Measurements from ENCODE around the gene SLC22A12.
"Not testable (repeated sequence)": the region's sequence is repeated elsewhere in the genome, so short reads cannot be mapped to it uniquely, and the experiment has no call there.

Gene SLC22A12

GRCh38 chr11:64560941-64561340, 30.1 kb upstream of the SLC22A12 start:
- H3K4me3 ChIP-seq (ENCODE audit: low read depth, low read length) = no peak overlapping the region
- no peaks in the 10 kb centered on the region for H3K9me3 ChIP-seq (ENCODE audit: severe bottlenecking)
- H3K27ac ChIP-seq = no peak overlapping the region
- TF ChIP-seq, protein P1, sequence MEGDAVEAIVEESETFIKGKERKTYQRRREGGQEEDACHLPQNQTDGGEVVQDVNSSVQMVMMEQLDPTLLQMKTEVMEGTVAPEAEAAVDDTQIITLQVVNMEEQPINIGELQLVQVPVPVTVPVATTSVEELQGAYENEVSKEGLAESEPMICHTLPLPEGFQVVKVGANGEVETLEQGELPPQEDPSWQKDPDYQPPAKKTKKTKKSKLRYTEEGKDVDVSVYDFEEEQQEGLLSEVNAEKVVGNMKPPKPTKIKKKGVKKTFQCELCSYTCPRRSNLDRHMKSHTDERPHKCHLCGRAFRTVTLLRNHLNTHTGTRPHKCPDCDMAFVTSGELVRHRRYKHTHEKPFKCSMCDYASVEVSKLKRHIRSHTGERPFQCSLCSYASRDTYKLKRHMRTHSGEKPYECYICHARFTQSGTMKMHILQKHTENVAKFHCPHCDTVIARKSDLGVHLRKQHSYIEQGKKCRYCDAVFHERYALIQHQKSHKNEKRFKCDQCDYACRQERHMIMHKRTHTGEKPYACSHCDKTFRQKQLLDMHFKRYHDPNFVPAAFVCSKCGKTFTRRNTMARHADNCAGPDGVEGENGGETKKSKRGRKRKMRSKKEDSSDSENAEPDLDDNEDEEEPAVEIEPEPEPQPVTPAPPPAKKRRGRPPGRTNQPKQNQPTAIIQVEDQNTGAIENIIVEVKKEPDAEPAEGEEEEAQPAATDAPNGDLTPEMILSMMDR (IDR thresholded peaks at IDR 0.05; ENCODE audit: low read depth, low read length) = no peak
- no peaks in the 10 kb centered on the region for H3K27me3 ChIP-seq (ENCODE audit: insufficient read depth, low read depth, severe bottlenecking)
- H3K36me3 ChIP-seq = no peaks in the 10 kb centered on the region
- no peak for DNase-seq

- not testable (repeated sequence) for DNase-seq; H3K27me3 ChIP-seq (ENCODE audit: insufficient read depth, low read depth, severe bottlenecking); H3K27ac ChIP-seq; H3K9me3 ChIP-seq (ENCODE audit: severe bottlenecking); H3K4me3 ChIP-seq (ENCODE audit: low read depth, low read length); H3K36me3 ChIP-seq
Measured at GRCh38 chr11:64561429-64561828, 29.6 kb upstream of the SLC22A12 start.

DNA sequence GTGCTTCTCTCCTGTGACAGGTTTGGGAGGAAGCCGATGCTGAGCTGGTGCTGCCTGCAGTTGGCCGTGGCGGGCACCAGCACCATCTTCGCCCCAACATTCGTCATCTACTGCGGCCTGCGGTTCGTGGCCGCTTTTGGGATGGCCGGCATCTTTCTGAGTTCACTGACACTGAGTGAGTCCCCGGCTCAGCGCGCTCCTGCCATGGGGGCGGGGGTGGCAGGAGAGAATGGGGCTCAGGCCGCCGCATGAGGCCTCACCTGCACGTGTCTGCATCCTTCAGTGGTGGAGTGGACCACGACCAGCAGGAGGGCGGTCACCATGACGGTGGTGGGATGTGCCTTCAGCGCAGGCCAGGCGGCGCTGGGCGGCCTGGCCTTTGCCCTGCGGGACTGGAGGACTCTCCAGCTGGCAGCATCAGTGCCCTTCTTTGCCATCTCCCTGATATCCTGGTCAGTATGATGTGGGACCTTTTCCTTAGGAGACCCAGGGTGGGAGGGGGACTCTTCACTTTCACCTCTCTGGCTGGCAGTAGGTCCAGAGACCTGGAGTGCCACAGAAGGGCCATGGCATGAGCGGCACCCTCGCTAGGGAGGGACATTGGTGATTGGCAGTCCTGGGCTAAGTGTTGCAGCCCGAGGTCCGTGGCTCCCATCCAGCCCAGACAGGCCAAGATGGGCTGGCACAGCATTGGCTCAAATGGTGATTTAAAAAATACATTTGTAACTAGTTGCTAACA, 28.9 kb upstream of the SLC22A12 start:
- no peaks in the 10 kb centered on the region for H3K36me3 ChIP-seq
- H3K9me3 ChIP-seq (ENCODE audit: severe bottlenecking) = no peaks in the 10 kb centered on the region
- TF ChIP-seq, protein P1 (IDR thresholded peaks at IDR 0.05; ENCODE audit: low read depth, low read length) = no peak
- no peaks in the 10 kb centered on the region for H3K27me3 ChIP-seq (ENCODE audit: insufficient read depth, low read depth, severe bottlenecking)
- no peak for DNase-seq
- H3K27ac ChIP-seq = no peak overlapping the region
- H3K4me3 ChIP-seq (ENCODE audit: low read depth, low read length) = no peak overlapping the region

DNA sequence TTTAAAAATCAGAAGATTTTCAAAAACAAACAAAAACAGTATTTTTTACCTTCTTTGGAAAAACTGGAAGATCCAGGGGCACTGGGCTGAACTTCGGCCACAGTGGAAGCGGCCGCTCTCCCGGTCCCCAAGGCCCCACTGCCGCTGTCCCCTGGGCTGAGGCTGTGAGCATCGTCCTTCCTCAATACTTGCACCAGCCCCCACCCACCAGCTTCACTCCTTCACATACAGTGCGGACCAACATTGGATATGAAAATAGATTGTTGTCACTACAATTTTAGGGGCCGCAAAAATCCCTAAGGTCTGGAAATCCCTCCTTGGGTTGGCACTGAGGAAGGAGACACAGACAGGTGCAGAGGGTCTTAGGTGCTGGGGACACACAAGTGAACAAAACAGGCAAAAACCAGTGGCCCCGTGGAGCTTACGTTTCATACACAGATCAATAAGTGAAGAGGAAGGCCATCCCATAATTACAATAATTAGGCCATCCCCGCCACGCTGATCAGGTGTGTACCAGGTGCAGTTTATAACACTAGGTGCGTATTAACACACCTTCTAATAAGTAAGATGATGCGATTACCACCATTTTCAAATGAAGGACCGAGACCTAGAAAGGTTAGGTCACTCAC, 28.2 kb upstream of the SLC22A12 start:
- H3K27me3 ChIP-seq (ENCODE audit: insufficient read depth, low read depth, severe bottlenecking) = no peaks in the 10 kb centered on the region
- no peak overlapping the region for H3K27ac ChIP-seq
- TF ChIP-seq, protein P1 (IDR thresholded peaks at IDR 0.05; ENCODE audit: low read depth, low read length) = no peak
- no peaks in the 10 kb centered on the region for H3K36me3 ChIP-seq
- no peak for DNase-seq
- H3K9me3 ChIP-seq (ENCODE audit: severe bottlenecking) = no peaks in the 10 kb centered on the region
- no peak overlapping the region for H3K4me3 ChIP-seq (ENCODE audit: low read depth, low read length)

GRCh38 chr11:64563966-64564365, 27.1 kb upstream of the SLC22A12 start:
- H3K27me3 ChIP-seq (ENCODE audit: insufficient read depth, low read depth, severe bottlenecking) = no peaks in the 10 kb centered on the region
- H3K4me3 ChIP-seq (ENCODE audit: low read depth, low read length) = no peak overlapping the region
- no peak for DNase-seq
- no peaks in the 10 kb centered on the region for H3K9me3 ChIP-seq (ENCODE audit: severe bottlenecking)
- no peak overlapping the region for H3K27ac ChIP-seq
- TF ChIP-seq, protein P1 (IDR thresholded peaks at IDR 0.05; ENCODE audit: low read depth, low read length) = no peak
- no peaks in the 10 kb centered on the region for H3K36me3 ChIP-seq

GRCh38 chr11:64564419-64564818, 26.6 kb upstream of the SLC22A12 start:
- no peak for DNase-seq
- Histone ChIP-seq H3K27me3 (ENCODE audit: insufficient read depth, low read depth, severe bottlenecking) (no peaks in the 10 kb centered on the region), H3K36me3 (no peaks in the 10 kb centered on the region), H3K4me3 (ENCODE audit: low read depth, low read length) (no peak overlapping the region), H3K27ac (no peak overlapping the region), H3K9me3 (ENCODE audit: severe bottlenecking) (no peaks in the 10 kb centered on the region)
- TF ChIP-seq, protein P1 (IDR thresholded peaks at IDR 0.05; ENCODE audit: low read depth, low read length) = no peak

Measured in WERI-Rb-1 (cell line).